NK-92 treated with Interleukin-12 subunit alpha and Interleukin-12 subunit beta, amount 100 ng/mL, for 24 hours (cell line): ENCODE results near the gene ARAP1.

ENCODE experiments used
- DNase-seq: peaks from one replicate; lab custom pipeline; 2025; lab: John Stamatoyannopoulos, UW

ARAP1 gene

DNA sequence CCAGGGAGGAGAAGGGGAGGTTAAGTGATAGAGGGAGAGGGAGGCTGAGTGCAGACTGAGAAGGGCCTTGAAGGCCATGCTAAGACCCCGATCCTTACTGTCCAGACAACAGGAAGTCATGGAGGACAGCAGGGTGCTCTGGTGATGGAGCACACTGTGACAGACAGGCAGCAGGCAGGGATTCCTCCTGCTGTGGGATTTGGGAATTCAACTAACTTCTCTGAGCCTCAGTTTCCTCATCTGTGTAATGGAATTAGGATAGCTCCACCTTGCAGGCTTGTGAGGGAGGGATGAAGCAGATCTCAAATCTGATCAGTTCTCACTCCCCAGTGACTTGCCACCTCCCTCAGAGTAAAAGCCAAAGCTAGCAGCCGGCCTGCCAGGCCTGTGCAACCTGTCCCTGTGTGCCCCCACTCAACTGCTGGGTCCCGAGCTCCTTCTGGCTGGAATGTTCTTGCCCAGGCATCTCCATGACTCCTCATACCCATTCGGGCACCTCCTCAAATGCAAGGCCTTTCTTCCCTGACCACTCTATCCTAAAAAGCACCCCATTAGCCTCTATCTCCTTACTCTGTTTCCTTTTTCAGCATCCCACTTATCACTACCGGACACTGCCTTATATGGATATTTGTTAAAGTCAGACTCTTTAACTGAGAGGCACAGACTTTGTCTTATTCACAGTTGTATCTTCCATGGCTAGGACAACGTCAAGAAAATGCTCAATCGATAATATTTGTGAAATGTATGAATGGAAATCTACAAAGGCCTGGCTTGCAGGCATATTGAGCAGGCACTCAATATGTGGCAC, 9.5 kb downstream of the ARAP1 start:
- DNase-seq, result no peak

DNA sequence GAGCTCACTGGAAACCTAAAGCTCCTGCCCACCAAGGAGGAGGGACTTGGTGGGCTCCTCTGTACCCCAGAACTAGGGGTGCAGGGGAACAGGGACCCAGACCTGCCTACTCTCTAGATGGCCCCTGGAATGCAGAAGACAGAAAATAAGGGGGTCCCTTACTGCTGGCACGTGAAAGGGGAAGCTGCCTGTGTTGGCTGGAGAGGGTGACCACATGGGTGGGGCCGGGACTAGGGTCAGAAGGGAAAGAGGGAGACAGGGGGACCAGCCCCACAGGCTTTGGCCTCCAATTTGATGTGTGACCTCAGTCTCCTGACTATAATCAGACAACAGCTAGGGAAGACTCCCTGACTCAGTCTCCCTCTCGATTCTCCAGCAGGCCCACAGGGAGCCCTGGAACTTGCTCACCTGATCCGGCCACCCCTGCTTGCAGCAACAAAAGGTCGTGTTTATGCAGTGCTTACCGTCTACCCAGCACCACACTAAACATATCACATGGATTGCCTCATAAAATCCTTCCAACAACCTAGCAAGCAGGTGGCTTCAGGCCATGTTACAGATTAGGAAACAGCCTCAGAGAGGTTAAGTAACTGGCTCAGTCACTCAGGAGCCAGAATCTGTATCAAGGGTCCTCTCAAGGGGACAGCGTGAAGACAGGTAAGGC, 10.2 kb downstream of the ARAP1 start:
- DNase-seq, result no peak

DNA sequence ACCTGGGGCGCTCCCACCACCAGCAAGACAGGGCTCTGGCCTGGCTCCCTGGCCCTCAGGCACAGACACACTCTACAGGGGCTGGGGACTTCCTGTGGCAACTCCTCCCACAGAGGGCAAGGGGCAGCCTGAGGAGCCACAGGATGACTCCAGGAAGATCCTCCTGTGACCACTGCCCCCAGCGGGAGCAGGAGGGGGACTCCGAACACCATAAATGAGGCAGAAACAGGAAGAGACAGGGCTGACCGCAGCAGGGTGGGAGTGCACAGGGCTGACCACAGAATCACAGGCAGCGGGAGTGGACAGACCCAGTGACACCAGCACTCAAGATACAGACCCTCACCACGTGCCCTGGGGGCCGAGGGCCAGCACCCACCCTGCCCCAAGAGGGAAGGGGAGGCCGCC, 10.8 kb downstream of the ARAP1 start:
- DNase-seq, result no peak

DNA sequence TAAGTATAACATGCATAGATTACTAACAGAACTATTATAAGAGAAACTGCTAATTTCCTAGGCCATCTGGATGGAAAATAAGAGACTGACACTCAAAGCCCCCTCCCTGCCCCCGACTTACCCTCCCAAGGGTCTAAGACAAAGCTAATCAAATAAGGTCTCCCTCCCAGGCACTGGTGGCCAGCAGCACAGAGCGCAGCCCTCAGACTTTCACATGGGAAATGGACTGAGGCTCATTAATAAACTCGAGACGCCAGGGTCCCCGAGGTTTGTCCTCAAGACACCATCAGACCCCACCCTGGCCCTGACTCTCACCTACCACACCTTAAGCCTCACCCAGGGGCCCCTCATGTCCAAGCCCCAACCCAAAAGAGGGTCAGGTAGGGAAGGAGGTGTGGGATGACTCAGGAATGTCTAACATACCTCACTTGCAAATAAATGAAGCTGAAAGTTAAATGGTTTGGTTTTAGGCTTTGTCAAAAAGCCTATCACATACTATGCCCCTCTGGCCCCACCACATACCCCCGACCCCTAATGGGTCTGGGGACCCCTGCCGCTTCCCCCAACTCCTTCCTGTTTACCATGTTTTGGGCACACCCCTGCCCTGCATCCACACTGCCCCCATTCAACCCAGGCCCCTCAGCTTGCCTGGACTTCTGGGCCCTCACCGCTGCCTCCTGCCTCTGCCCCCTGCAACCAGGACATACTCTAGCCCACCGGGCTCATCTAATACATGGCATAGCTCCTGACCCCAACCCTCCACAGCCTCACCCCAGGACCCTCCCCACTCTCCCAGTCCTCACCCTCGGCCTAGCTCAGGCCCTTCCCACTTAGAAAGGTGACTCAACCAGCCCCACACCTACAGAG, 11.4 kb downstream of the ARAP1 start:
- DNase-seq, result no peak

DNA sequence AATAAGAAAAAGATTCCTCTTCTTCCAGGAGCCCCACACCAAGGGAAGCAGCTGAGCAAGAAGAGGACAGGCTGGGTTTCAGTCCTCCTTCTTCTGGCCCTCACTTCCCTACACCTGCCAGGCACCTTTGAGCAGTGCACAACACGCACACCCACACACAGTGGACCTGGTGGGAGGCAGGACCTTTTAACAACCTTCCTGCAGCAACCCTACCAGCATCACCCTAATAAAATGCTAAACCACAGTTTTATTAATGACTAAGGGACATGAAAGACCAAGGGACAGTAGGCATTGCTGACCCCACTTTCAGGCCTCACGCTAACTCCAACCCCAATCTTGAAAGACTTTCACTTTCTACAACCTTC, 12.2 kb downstream of the ARAP1 start:
- no peak for DNase-seq

DNA sequence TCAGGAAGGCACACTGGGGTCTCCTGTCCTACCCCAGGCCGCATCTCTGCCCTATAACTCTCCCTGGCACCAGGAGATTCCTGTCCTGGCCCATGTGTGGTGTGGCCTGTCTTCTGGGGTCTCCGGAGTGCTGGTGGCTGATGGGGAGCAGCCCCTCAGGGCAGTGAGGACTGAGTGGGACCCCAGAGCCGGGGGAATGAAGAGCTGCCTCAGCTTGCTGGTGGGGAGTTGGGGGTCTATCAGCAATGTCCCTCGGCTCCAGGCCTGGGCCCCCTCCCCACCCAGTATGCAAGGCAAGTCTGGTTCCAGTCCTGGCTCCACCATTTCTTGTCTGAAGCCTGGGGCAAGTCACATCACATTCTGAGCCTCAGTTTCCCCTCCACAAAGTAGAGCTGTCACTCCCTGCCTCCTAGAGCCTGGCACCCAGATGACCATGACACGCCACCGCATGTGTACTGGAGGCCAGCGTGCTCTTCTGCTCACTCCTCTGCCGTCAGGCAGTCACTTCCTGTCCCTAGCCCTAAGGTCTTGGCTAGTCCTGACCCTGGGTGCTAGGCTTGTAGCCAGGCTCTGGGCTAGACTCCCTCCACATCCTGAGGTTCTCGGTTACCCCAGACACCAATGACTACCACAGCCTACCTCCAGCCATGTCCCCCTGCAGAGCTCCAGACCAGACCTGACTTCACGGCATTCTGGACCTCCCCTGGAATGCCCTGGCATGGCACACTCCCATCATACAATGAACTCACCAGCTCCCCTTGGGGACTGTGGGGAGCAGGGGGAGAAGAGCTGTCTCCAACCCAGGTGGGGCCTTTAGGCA, 12.8 kb downstream of the ARAP1 start:
- no peak for DNase-seq

DNA sequence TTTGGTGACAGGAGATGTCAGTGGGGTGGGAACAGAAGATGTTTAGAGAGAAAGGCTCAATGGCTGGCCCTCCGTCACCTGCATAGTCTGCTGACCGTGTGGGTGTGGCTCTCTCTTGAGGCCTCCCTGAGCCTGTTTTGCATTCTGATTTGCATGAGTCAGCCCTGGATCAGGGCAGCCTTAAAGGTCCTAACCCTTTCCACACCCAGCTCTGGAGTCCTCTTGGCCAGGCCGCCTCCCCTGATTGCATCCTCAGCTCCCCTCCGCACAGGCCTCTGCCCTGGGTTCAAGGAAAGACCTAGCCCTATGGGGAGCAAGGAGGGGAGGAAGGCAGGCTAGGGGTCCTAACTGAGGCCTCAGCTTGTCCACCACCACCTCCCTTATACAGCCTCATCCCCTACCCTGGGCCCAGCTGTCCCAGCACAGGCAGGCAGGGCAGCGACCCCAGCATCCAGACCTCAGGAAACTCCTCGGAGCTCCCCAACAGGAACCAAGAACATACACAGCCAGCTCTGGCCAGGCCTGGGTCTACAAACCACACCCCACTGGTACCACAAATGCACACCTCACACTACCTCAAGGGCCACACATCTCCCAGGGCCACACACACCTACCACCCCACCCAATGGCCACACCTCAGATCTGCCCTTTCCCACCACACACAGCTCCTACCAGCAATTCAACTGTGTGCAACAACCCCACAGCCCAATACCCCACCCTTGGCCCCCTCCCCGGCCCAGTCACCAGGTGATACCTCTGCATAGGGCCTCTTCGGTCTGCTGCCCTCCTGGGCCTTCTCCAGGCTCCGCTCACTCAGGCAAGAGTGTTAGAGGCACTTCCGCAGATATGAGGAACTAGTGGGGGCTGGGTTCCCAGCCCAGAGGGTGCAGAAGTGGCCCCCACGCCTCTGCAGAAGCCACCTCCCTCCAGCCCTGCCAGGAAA, 13.7 kb downstream of the ARAP1 start:
- DNase-seq, result no peak

DNA sequence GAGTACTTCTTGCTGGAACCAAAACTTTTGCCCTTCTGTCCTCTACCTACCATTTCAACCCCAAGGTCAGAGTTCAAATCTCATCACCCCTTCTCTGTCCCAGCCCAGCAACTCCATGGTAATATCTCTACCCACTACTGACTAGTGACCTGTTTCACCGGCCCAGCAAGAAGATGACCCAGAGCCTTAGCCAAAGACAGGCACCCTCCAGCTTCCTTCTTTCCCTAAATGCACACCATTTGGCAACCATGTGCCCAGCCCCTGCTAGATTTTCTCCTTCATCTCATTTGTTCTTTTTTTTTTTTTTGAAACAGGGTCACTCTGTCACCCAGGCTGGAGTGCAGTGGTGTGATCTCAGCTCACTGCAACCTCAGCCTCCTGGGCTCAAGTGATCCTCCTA, 14.9 kb downstream of the ARAP1 start:
- no peak for DNase-seq

- DNase-seq, result peak; percentile 80
Observed at GRCh38 chr11:72736452-72737069, 15.6 kb downstream of the ARAP1 start.

GRCh38 chr11:72735495-72736027, 16.6 kb downstream of the ARAP1 start:
- no peak for DNase-seq

DNA sequence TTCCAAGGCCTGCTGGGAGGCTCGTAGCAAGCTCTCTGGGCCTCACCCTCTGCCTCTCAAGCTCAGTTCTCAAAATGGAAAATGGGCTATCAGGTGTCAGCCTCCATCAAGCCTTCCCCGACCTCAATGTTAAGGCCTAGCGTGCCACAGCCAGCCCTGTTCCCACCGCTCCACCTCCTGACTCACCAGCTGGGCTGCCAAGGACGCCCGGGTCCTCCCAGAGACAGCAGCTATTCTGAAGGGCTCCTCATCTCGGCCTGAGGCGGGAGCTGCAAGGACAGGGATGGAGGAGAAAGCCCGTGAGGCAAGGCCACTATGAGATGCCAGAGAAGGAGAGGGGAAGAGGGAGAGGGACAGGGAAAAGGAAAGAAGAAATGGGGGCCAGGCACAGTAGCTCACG, 19.9 kb downstream of the ARAP1 start:
- DNase-seq, result no peak

DNA sequence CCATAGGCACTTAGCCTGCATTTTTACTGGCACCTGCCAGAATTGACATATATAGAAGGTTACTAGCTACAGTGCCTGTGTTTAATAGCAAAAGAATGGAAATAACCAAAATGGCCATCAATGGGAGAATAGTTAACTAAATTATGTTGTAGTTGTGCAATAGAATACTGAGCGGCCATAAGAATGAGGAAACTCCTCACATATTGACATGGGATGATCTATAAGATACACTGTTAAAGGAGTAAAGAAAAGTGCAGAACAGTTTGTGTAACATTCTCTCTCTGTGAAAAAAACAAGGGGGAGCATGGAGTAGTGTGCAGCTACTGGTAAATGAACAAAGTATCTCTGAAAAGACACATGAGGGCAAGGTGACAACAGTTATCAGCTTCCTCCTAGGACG, 21.5 kb downstream of the ARAP1 start:
- no peak for DNase-seq

DNA sequence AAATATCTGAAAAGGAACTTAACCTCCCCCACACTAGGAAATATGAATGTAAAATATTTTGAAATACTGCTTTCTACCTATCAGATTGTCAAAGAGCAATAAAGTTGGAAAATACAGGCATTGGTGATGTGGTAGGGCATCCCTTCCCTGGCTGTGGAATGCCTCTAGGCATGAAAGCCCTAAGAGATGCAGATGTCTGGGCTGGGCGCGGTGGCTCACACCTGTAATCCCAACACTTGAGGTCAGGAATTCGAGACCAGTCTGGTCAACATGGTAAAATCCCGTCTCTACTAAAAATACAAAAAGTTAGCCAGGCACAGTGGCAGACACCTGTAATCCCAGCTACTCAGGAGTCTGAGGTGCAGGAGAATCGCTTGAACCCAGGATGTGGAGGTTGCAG, 22.0 kb downstream of the ARAP1 start:
- DNase-seq, result no peak

DNA sequence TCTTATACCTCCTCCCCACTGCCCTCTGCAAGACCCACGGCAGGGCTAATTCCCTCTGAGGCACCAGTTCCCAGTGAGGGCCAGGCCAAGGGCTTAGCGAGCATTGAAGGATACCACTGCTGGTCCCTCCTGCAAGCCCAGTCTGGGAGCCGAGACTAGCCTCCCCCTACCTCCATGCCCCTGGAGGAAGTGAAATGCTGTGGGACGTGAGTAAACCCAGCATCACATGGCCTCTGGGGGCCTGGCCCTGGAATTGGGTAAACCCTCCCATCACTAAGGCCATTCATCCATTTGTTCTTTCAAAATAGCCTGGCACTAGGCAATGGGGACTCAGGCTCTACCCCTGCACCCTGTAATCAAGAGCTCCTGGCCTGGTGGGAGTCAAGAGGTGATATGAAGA, 24.7 kb downstream of the ARAP1 start:
- DNase-seq, result no peak

DNA sequence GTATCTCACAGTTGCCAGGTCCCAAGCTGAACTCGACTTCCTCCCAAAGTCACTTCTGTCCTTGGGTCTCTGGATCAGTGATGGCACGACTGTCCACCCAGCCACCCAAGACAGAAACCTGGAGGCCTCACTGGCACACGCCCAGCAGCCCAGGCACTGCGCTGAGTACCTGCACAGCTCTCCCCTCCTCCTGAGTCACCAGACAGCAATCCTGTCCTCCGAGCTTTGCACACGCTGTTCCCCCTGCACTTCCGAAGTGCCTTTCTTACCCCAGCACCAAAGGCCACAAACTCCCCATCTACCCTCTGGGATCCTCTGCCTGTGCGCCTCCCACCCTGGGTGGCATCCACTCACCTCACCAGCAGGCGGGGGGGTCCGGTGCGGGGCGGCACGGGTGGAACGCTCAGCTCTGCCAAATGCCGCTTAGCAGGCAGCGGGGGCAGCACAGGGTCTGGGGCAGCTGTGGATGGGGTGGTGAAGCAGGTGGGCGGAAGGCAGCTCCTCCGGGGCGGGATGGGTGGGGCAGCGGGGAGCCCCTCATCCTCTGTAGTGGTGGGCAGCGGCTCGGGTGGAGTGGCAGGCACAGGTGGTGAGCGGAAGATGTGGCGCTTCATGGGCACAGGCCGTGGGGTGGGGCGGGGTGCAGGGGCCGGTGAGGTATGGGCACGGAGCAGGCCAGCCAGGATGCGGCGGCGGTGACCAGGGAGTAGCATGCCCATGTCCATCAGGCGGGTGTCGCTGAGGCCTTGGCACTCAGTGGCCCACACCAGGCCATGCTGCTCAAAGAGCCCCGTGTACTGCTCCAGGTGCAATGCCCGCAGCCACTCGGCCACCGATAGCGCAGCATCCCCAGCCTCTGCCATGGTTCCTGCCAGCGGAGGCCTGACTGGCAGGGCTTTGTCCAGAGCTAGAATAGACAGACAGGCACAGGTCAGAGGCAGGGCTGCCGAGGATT, 25.7 kb downstream of the ARAP1 start:
- DNase-seq, result no peak

DNA sequence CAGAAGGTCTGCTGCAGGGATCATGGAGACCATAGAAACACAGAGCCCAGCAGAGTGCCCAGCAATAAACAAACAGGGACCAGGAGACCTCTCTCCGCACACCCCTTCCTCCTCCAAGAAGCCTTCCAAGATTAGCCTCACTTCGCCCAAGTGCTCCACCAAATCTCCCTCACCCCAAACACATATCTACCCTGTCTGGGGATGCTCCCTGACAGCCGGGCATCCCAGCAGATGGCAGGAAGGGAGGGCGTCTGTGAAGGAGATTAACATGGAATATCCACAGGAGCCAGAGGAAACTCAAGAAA, 26.5 kb downstream of the ARAP1 start:
- no peak for DNase-seq

DNA sequence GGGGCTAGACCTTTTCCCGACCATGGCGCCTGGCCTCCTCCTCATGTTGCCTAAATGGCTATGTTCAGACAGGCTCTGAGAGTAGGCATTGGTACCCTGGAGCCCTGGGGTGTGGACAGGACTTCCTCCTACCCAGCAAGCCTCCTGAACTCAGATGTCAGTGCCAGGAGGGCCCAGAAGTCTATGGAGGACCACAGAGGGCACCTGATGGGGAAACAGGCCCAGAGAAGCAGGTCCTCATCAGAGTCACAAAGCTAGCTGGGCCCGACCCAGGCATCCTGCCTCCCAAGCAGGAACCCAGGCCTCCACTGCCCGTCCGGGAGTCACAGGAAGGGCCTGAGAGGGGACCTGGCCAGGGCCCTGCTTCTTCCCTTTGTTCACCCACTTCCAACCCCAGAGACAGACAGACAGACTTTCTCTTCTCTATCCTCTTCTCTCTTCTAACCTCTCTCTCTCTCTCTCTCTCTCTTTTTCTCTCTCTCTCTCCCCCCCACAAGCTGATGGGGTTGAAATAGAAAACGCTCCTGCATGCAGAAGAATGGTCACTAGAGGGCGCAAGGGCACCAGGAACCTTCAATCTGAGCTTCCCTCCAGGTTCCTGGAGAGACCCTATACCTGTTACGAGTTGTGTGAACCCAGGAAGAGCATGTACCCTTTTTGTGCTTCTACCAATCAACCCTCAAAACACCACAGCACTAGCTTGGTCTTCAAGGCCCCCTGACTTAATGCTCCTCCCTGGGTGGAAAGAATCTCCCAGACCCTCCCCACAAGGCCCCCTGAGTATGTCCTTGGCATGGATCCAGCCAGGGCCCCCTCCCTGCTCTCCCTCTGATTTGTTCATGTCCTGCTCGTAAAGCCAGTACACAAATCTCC, 27.1 kb downstream of the ARAP1 start:
- DNase-seq, result peak; percentile 48

DNA sequence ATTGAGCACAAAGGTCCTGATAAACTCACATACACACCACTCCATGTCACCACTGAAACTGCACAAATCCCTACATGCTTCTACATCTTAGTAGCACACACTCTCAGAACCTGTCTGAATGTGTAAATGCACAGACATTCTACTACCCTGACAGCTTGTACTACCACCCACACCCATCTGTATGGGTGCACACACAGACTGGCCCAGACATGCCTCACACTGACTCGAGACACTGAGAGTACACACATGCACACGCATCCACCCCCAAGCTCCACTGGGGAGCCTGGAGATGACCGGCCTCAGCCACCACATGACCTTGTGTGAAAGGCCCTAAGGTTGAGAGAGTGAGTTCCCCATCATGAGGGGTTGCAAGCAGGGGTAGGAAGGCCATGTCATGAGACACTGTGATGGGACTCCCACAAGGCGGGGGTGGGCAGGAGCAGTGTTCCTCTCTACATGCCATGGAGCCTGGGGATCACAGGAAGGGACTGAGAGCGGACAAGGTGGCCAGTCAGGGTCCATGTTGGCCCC, 28.1 kb downstream of the ARAP1 start:
- no peak for DNase-seq
